Measurements from ENCODE around the gene TNFRSF1B. TPM values are rescaled to one million over a fixed set of nuclear protein-coding genes. Genes with fewer than 3 reads are reported as not detected.

Gene TNFRSF1B
- total and polyA plus RNA-seq, 3 donors from 2014 or later: 7.7 to 10.6 (median 8.0) TPM

DNA sequence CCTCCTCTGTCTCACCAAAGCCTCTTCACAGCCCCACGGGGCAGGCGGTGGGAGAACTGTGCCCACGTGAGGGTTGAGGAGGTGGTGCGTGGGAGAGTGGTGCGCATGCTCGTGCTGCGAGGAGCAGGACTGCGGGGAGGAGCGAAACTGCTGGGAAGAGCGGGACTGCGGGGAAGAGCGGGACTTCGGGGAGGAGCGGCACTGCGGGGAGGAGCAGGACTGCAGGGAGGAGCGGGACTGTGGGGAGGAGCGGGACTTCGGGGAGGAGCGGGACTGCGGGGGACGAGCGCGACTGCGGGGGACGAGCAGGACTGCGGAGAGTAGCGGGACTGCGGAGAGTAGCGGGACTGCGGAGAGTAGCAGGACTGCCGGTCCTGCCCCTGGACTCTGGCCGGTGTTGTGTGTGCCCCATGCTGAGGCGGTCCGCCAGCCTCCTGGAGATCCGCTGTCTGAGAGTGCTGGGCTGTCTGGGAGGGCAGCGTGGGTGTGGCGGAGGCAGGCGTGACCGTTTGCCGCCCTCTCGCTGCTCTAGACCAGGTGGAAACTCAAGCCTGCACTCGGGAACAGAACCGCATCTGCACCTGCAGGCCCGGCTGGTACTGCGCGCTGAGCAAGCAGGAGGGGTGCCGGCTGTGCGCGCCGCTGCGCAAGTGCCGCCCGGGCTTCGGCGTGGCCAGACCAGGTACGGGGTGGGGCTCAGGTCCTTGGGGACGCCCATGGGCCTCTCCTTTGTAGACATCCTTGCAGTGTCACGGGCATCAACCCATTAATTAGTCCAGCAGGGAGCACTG is 24.6 kb downstream of the TNFRSF1B start:
- no peaks in the 10 kb centered on the region for H3K4me1 ChIP-seq
- 70 to 74% methylated on average over 42 to 58 of the region's 58 CpGs for WGBS, 2 donors
- intact Hi-C loops (cut with DNase I; ENCODE audit: low total_unique reads): no loop called here
- no peak for DNase-seq
- no peaks in the 10 kb centered on the region for H3K9me3 ChIP-seq
- no peaks in the 10 kb centered on the region for H3K27me3 ChIP-seq
- no peaks in the 10 kb centered on the region for H3K36me3 ChIP-seq (ENCODE audit: low read depth, missing control alignments)
- no peak overlapping the region for H3K27ac ChIP-seq
- H3K4me3 ChIP-seq: peak overlapping the region in 1 of 2 donors; percentile 44
- TF ChIP-seq, protein P1, sequence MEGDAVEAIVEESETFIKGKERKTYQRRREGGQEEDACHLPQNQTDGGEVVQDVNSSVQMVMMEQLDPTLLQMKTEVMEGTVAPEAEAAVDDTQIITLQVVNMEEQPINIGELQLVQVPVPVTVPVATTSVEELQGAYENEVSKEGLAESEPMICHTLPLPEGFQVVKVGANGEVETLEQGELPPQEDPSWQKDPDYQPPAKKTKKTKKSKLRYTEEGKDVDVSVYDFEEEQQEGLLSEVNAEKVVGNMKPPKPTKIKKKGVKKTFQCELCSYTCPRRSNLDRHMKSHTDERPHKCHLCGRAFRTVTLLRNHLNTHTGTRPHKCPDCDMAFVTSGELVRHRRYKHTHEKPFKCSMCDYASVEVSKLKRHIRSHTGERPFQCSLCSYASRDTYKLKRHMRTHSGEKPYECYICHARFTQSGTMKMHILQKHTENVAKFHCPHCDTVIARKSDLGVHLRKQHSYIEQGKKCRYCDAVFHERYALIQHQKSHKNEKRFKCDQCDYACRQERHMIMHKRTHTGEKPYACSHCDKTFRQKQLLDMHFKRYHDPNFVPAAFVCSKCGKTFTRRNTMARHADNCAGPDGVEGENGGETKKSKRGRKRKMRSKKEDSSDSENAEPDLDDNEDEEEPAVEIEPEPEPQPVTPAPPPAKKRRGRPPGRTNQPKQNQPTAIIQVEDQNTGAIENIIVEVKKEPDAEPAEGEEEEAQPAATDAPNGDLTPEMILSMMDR (IDR thresholded peaks at IDR 0.05): no peak
- no peak for TF ChIP-seq POLR2A (IDR thresholded peaks at IDR 0.05)

DNA sequence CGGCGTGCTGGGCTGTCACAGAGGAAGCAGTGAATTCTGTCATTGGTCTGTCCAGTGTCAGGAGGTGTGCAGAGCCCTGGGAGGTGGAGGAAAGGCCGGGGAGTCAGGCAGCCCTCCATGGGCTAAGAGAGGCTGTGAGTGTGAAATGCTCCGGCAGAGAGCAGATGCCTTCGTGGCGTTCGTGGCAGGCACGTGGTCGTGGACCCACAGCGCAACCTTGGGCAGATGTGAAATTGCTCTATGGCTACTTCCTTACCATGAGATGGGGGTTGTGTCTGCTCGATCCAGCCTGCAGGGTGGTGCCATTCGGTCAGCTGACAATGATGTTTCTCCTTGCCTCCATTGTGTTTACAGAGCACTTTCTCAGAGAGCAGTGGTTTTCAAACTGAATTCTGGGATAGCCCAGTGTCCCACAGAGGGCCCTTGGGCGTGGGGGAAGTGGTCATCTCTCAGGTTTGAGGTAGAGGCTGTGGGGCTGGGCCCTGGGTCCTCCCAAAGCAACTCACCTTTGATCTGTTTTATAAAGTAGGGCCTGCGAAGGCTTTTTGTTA is 27.9 kb downstream of the TNFRSF1B start:
- no peak for DNase-seq
- Histone ChIP-seq H3K4me1 (no peaks in the 10 kb centered on the region), H3K36me3 (ENCODE audit: low read depth, missing control alignments) (no peaks in the 10 kb centered on the region), H3K27me3 (no peaks in the 10 kb centered on the region), H3K27ac (no peak overlapping the region), H3K9me3 (no peaks in the 10 kb centered on the region), H3K4me3 (no peak overlapping the region)
- WGBS, 2 donors: 87 to 91% methylated on average over 14 of the region's 14 CpGs
- intact Hi-C loops (cut with DNase I; ENCODE audit: low total_unique reads): no loop called here
- no peak for TF ChIP-seq POLR2A (IDR thresholded peaks at IDR 0.05)
- TF ChIP-seq, protein P1 (IDR thresholded peaks at IDR 0.05): no peak

GRCh38 chr1:12195416-12195815 is 28.6 kb downstream of the TNFRSF1B start:
- Histone ChIP-seq H3K4me3 (no peak overlapping the region), H3K27ac (no peak overlapping the region), H3K9me3 (no peaks in the 10 kb centered on the region), H3K4me1 (no peaks in the 10 kb centered on the region), H3K27me3 (no peaks in the 10 kb centered on the region), H3K36me3 (ENCODE audit: low read depth, missing control alignments) (no peaks in the 10 kb centered on the region)
- intact Hi-C loops (cut with DNase I; ENCODE audit: low total_unique reads): no loop called here
- TF ChIP-seq, protein P1 (IDR thresholded peaks at IDR 0.05): no peak
- TF ChIP-seq POLR2A (IDR thresholded peaks at IDR 0.05): no peak
- 80 to 84% methylated on average over 3 of the region's 3 CpGs for WGBS, 2 donors
- no peak for DNase-seq

DNA sequence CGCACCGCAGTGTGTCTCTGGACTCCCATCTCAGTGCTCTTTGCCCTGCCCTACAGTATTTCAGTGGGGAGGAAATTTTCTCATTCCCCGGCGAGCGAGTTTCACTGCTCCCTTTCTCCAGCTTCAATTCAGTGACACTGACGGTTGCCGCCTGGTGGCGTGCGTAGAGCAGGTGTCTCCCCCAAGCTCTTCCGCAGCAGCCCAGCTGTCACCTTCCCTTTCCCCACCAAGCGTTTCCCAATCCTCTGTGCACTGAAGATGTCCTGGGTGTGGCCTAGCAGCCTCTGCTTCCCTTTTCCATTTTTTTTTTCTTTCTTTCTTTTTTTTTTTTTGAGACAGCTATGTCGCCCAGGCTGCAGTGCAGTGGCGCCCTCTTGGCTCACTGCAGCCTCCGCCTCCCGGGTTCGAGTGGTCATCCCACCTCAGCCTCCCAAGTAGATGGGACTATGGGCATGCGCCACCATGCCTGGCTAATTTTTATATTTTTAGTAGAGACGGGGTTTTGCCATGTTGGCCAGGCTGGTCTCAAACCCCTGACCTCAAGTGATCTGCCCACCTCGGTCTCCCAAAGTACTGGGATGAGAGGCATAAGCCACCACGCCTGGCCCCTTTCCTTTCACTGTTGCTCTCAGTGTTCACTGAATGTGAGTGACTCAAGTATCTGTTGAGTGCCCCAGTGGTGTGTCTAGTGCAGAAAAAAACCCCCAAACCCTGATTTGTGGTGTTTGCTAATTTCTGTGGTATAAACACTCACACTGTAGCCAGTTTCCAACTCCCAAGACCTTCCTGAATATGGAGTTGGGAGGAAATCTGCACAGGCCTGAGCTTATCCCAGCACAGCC is 30.1 kb downstream of the TNFRSF1B start:
- no peak for TF ChIP-seq POLR2A (IDR thresholded peaks at IDR 0.05)
- TF ChIP-seq, protein P1 (IDR thresholded peaks at IDR 0.05): no peak
- peak; percentile 46 for DNase-seq
- no peaks in the 10 kb centered on the region for H3K27me3 ChIP-seq
- no peaks in the 10 kb centered on the region for H3K36me3 ChIP-seq (ENCODE audit: low read depth, missing control alignments)
- H3K4me1 ChIP-seq: no peaks in the 10 kb centered on the region
- no peak overlapping the region for H3K4me3 ChIP-seq
- H3K9me3 ChIP-seq: no peaks in the 10 kb centered on the region
- H3K27ac ChIP-seq: peak overlapping the region in 1 of 2 donors; percentile 12
- 78 to 81% methylated on average over 20 of the region's 20 CpGs for WGBS, 2 donors
- intact Hi-C loops (cut with DNase I; ENCODE audit: low total_unique reads): no loop called here
